ENCODE results near the gene ADAMTS2.

Gene ADAMTS2

DNA sequence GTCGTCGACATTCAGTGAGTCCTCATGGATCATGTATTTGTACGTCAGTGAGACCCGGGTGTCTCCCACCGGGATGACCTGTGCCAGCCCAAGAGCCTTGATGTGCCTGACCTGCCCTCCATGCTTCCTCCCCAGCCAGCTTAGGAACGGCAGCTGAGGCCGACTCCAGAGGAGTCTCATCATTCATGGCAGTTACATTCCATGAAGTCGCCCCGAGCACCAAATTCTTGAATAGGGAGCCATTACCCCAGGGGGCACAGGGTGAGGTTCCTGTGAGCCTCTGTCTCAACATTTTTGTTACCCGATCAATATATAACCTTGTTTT lies 217.3 kb downstream of the ADAMTS2 start:
- Histone ChIP-seq H3K18ac (ENCODE audit: low read length) (peak overlapping the region; percentile 54), H2AFZ (ENCODE audit: low read length) (no peak overlapping the region), H4K8ac (ENCODE audit: low read depth, low read length) (no peak overlapping the region), H3K23ac (ENCODE audit: low read depth, low read length, poor library complexity) (no peak overlapping the region), H3K27me3 (ENCODE audit: control insufficient read depth in 3 of 3, insufficient read depth in 3 of 3, low read depth in 1 of 3, low read length in 3 of 3) (no peaks in the 10 kb centered on the region), H4K91ac (ENCODE audit: low read depth, low read length, poor library complexity) (no peak overlapping the region), H2AK5ac (ENCODE audit: low read depth, low read length) (no peak overlapping the region), H3K4me3 (ENCODE audit: low read length in 2 of 2) (peak overlapping the region in 1 of 2 donors; percentile 58), H2BK120ac (ENCODE audit: low read depth, low read length) (no peak overlapping the region), H3K9ac (ENCODE audit: low read depth, low read length, poor library complexity) (no peak overlapping the region), H3K27ac (replicated peaks; ENCODE audit: low read length) (no peak overlapping the region), H2BK15ac (ENCODE audit: low read length) (no peak overlapping the region), H2BK5ac (ENCODE audit: low read length) (no peak overlapping the region), H3K4me1 (ENCODE audit: control insufficient read depth in 2 of 2, insufficient read depth in 1 of 2, low read depth in 1 of 2, low read length in 2 of 2) (no peaks in the 10 kb centered on the region), H2BK12ac (ENCODE audit: low read length) (no peak overlapping the region), H3K9me3 (replicated peaks in 1 of 2; ENCODE audit: control insufficient read depth in 2 of 2, insufficient read depth in 1 of 2, low read depth in 1 of 2, low read length in 2 of 2) (peaks cover 0 to 22% of the 10 kb centered on the region in 2 donors), H3K4ac (ENCODE audit: low read length) (no peak overlapping the region), H3K14ac (ENCODE audit: low read length) (no peak overlapping the region), H3K79me1 (ENCODE audit: low read depth, low read length) (no peaks in the 10 kb centered on the region), H3K36me3 (replicated peaks in 1 of 2; ENCODE audit: control insufficient read depth in 2 of 2, insufficient read depth in 2 of 2, low read length in 2 of 2) (no peaks in the 10 kb centered on the region), H3K4me2 (ENCODE audit: insufficient read depth, low read length, poor library complexity, severe bottlenecking) (no peak overlapping the region)
- no peak for DNase-seq (ENCODE audit: low spot score)
- no CpG with 5 or more reads among the region's 10 CpGs for WGBS, 2 donors (ENCODE audit: extremely low coverage in 2 of 2, insufficient read length in 2 of 2, insufficient replicate concordance in 1 of 2)

DNA sequence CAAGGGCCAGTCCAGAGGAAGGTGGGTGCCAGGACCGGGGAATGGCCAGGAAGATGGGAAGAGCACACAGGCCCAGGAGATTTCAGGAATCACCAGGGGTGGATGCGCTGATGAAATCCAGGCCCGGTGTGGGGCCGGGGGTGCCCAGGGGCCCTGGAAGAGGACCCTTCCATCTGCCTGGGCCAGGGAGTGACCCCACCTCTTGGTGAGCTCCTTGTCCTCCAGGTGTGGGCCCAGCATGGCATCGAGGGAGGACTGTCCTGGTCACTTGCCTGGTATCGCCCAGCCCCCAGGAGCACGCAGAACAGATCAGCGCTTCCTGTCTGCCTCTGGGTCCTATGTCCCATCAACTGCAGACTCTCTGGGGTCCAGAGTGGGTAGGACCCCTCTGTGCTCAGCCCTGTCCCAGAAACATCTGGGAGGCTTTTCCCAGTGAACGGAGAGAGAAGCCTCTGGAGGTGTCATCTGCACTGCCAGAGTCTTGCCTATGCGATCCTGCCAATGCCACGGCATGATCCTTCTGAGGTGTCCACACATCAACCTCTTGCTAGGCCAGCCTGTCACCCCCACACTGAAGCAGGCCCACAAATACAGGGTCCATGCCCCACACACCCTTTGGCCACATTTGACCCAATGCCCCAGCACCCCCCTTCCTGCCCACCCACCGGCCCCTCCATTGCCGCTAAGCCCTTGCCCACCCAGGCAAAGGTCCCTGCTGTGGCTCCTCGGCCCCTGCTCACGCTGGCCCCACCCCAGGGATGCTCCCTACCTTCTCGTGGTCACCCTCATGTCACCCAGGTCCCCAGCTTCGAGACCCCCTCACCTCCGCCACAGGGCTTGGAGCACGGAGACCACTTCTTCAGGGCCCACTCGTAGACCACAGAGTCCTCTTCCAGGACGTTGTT lies 217.9 kb downstream of the ADAMTS2 start:
- Histone ChIP-seq H3K36me3 (replicated peaks in 1 of 2; ENCODE audit: control insufficient read depth in 2 of 2, insufficient read depth in 2 of 2, low read length in 2 of 2) (no peaks in the 10 kb centered on the region), H3K4me1 (ENCODE audit: control insufficient read depth in 2 of 2, insufficient read depth in 1 of 2, low read depth in 1 of 2, low read length in 2 of 2) (no peaks in the 10 kb centered on the region), H4K91ac (ENCODE audit: low read depth, low read length, poor library complexity) (no peak overlapping the region), H3K27me3 (ENCODE audit: control insufficient read depth in 3 of 3, insufficient read depth in 3 of 3, low read depth in 1 of 3, low read length in 3 of 3) (no peaks in the 10 kb centered on the region), H3K14ac (ENCODE audit: low read length) (no peak overlapping the region), H2AFZ (ENCODE audit: low read length) (no peak overlapping the region), H2BK120ac (ENCODE audit: low read depth, low read length) (no peak overlapping the region), H3K4me2 (ENCODE audit: insufficient read depth, low read length, poor library complexity, severe bottlenecking) (no peak overlapping the region), H3K79me1 (ENCODE audit: low read depth, low read length) (no peaks in the 10 kb centered on the region), H2BK15ac (ENCODE audit: low read length) (no peak overlapping the region), H2AK5ac (ENCODE audit: low read depth, low read length) (no peak overlapping the region), H4K8ac (ENCODE audit: low read depth, low read length) (no peak overlapping the region), H3K23ac (ENCODE audit: low read depth, low read length, poor library complexity) (no peak overlapping the region), H2BK12ac (ENCODE audit: low read length) (no peak overlapping the region), H3K9me3 (replicated peaks in 1 of 2; ENCODE audit: control insufficient read depth in 2 of 2, insufficient read depth in 1 of 2, low read depth in 1 of 2, low read length in 2 of 2) (peaks cover 0 to 25% of the 10 kb centered on the region in 2 donors), H3K27ac (replicated peaks; ENCODE audit: low read length) (no peak overlapping the region), H3K4me3 (ENCODE audit: low read length in 2 of 2) (peak overlapping the region in 1 of 2 donors; percentile 58), H2BK5ac (ENCODE audit: low read length) (no peak overlapping the region), H3K4ac (ENCODE audit: low read length) (no peak overlapping the region), H3K18ac (ENCODE audit: low read length) (peak overlapping the region; percentile 56), H3K9ac (ENCODE audit: low read depth, low read length, poor library complexity) (no peak overlapping the region)
- no peak for DNase-seq (ENCODE audit: low spot score)
- no CpG with 5 or more reads among the region's 21 CpGs for WGBS, 2 donors (ENCODE audit: extremely low coverage in 2 of 2, insufficient read length in 2 of 2, insufficient replicate concordance in 1 of 2)

DNA sequence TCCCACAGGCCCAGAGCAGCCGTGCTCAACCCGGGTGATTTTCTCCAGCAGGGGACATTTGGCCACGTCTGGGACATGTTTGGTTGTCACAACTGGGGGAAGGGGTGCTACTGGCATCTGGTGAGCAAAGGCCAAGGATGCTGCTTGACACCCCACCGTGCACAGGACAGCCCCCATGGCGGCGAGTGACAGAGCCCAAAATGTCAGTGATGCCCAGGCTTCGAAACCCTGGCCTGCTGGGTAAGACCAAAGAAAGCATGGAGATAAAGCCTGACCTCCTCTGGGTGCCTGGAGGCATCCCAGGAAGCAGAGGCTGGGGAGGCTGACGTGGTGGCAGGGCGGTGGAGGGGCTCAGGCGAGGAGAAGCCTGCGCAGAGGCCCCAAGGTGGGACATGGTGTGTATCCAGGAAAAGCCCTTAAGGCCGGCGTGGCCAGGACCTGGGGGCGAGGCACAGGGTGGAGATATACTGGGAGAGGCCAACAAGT lies 218.7 kb downstream of the ADAMTS2 start:
- WGBS, 2 donors (ENCODE audit: extremely low coverage in 2 of 2, insufficient read length in 2 of 2, insufficient replicate concordance in 1 of 2) = no CpG with 5 or more reads among the region's 14 CpGs
- H2BK5ac ChIP-seq (ENCODE audit: low read length) = peak overlapping the region; percentile 39
- no peak overlapping the region for H2BK15ac ChIP-seq (ENCODE audit: low read length)

DNA sequence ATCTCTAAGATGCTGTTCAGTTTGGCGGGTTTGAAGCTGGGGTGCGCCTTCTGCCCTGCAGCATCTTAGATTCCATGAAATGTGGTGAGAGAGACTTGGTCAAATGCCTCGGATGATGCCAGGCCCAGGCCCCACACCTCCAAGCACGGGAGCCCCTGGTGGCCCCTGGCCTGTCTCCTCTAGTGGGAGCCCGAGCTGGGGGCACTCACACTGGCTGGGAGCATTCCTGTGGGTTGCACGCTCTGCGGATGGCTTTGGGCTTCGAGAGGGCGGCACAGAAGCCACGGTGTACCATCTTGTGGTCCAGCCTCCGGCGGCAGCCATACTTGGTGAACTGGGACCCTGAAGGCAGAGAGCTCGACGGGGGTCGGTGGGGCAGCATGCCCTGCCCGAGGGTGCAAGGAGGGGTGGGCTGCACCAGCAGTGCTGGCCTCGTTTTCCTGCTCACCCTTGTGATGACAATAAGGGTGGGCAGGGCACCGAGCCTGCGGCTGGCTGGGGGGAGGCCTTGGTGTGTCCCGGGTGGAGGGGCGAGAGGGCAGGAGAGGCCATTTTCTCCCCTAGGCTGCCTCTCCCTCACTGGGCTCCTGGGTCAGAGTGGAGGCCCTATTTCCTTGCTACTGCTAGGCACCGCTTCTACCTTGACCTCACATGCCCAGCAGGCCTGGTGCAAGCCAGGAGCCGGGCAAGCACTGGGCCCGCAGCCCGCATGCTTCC lies 219.3 kb downstream of the ADAMTS2 start:
- Histone ChIP-seq H3K9me3 (replicated peaks in 1 of 2; ENCODE audit: control insufficient read depth in 2 of 2, insufficient read depth in 1 of 2, low read depth in 1 of 2, low read length in 2 of 2) (peaks cover 0 to 34% of the 10 kb centered on the region in 2 donors), H2BK15ac (ENCODE audit: low read length) (no peak overlapping the region), H3K4me2 (ENCODE audit: insufficient read depth, low read length, poor library complexity, severe bottlenecking) (no peak overlapping the region), H2BK12ac (ENCODE audit: low read length) (no peak overlapping the region), H3K27me3 (ENCODE audit: control insufficient read depth in 3 of 3, insufficient read depth in 3 of 3, low read depth in 1 of 3, low read length in 3 of 3) (no peaks in the 10 kb centered on the region), H3K27ac (replicated peaks; ENCODE audit: low read length) (no peak overlapping the region), H4K91ac (ENCODE audit: low read depth, low read length, poor library complexity) (no peak overlapping the region), H3K4me3 (ENCODE audit: low read length in 2 of 2) (no peak overlapping the region), H3K18ac (ENCODE audit: low read length) (no peak overlapping the region), H2BK120ac (ENCODE audit: low read depth, low read length) (no peak overlapping the region), H2BK5ac (ENCODE audit: low read length) (peak overlapping the region; percentile 39), H3K14ac (ENCODE audit: low read length) (peak overlapping the region; percentile 56), H3K4me1 (ENCODE audit: control insufficient read depth in 2 of 2, insufficient read depth in 1 of 2, low read depth in 1 of 2, low read length in 2 of 2) (no peaks in the 10 kb centered on the region), H2AK5ac (ENCODE audit: low read depth, low read length) (no peak overlapping the region), H4K8ac (ENCODE audit: low read depth, low read length) (no peak overlapping the region), H3K23ac (ENCODE audit: low read depth, low read length, poor library complexity) (peak overlapping the region; percentile 71), H3K36me3 (replicated peaks in 1 of 2; ENCODE audit: control insufficient read depth in 2 of 2, insufficient read depth in 2 of 2, low read length in 2 of 2) (no peaks in the 10 kb centered on the region), H3K4ac (ENCODE audit: low read length) (no peak overlapping the region), H3K9ac (ENCODE audit: low read depth, low read length, poor library complexity) (no peak overlapping the region), H2AFZ (ENCODE audit: low read length) (no peak overlapping the region), H3K79me1 (ENCODE audit: low read depth, low read length) (no peaks in the 10 kb centered on the region)
- DNase-seq (ENCODE audit: low spot score) = no peak
- WGBS, 2 donors (ENCODE audit: extremely low coverage in 2 of 2, insufficient read length in 2 of 2, insufficient replicate concordance in 1 of 2) = no CpG with 5 or more reads among the region's 25 CpGs

More for the DNA sequence above, 218.7 kb downstream of the ADAMTS2 start:
- no peak overlapping the region for H3K4me3 ChIP-seq (ENCODE audit: low read length in 2 of 2)
- H3K9me3 ChIP-seq (replicated peaks in 1 of 2; ENCODE audit: control insufficient read depth in 2 of 2, insufficient read depth in 1 of 2, low read depth in 1 of 2, low read length in 2 of 2) = peaks cover 0 to 33% of the 10 kb centered on the region in 2 donors
- no peak overlapping the region for H2AFZ ChIP-seq (ENCODE audit: low read length)
- no peak overlapping the region for H4K91ac ChIP-seq (ENCODE audit: low read depth, low read length, poor library complexity)
- H3K23ac ChIP-seq (ENCODE audit: low read depth, low read length, poor library complexity) = peak overlapping the region; percentile 71
- no peaks in the 10 kb centered on the region for H3K27me3 ChIP-seq (ENCODE audit: control insufficient read depth in 3 of 3, insufficient read depth in 3 of 3, low read depth in 1 of 3, low read length in 3 of 3)
- no peaks in the 10 kb centered on the region for H3K36me3 ChIP-seq (replicated peaks in 1 of 2; ENCODE audit: control insufficient read depth in 2 of 2, insufficient read depth in 2 of 2, low read length in 2 of 2)
- peak overlapping the region; percentile 2 for H3K14ac ChIP-seq (ENCODE audit: low read length)
- no peak overlapping the region for H3K4ac ChIP-seq (ENCODE audit: low read length)
- H3K4me1 ChIP-seq (ENCODE audit: control insufficient read depth in 2 of 2, insufficient read depth in 1 of 2, low read depth in 1 of 2, low read length in 2 of 2) = no peaks in the 10 kb centered on the region
- no peak overlapping the region for H4K8ac ChIP-seq (ENCODE audit: low read depth, low read length)
- H2BK120ac ChIP-seq (ENCODE audit: low read depth, low read length) = no peak overlapping the region
- H3K18ac ChIP-seq (ENCODE audit: low read length) = no peak overlapping the region
- H3K27ac ChIP-seq (replicated peaks; ENCODE audit: low read length) = no peak overlapping the region
- no peak overlapping the region for H3K9ac ChIP-seq (ENCODE audit: low read depth, low read length, poor library complexity)
- peak overlapping the region; percentile 51 for H2AK5ac ChIP-seq (ENCODE audit: low read depth, low read length)
- no peak overlapping the region for H3K4me2 ChIP-seq (ENCODE audit: insufficient read depth, low read length, poor library complexity, severe bottlenecking)
- no peak for DNase-seq (ENCODE audit: low spot score)
- no peaks in the 10 kb centered on the region for H3K79me1 ChIP-seq (ENCODE audit: low read depth, low read length)
- H2BK12ac ChIP-seq (ENCODE audit: low read length) = no peak overlapping the region
